Measurements from ENCODE around the gene SRP14.

Gene SRP14

GRCh38 chr15:39990706-39991105, 48.3 kb downstream of the SRP14 start:
- no peak overlapping the region for H3K9ac ChIP-seq (ENCODE audit: low read length in 5 of 5)
- H3K9me3 ChIP-seq (ENCODE audit: control insufficient read depth in 5 of 5, low read length in 5 of 5): no peaks in the 10 kb centered on the region
- H3K27ac ChIP-seq (ENCODE audit: low read depth, low read length): no peak overlapping the region
- H3K4me3 ChIP-seq (ENCODE audit: low read depth in 1 of 5, low read length in 5 of 5): no peak overlapping the region
- no peaks in the 10 kb centered on the region for H3K4me1 ChIP-seq (ENCODE audit: control insufficient read depth in 5 of 5, insufficient read depth in 5 of 5, low read length in 5 of 5)
- H3K27me3 ChIP-seq (ENCODE audit: control insufficient read depth in 5 of 5, insufficient read depth in 4 of 5, low read length in 5 of 5): no peaks in the 10 kb centered on the region
- H3K36me3 ChIP-seq (ENCODE audit: control insufficient read depth in 5 of 5, insufficient read depth in 5 of 5, low read length in 5 of 5): peaks cover 49 to 93% (median 83%) of the 10 kb centered on the region in 5 donors

DNA sequence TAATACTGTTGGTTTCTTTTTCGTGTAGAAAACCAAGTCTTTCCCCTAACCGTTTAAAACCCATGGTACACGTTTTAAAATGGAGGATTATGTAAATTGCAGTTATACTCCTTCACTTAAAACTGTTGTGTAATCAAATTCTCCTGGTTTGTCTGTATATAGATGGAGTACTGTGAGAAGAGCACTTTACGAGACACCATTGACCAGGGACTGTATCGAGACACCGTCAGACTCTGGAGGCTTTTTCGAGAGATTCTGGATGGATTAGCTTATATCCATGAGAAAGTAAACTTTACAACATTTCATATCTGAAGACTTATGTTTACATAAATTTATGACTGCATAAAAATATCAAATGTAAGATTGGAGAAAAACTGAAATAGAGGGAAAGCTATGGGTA, 51.2 kb downstream of the SRP14 start:
- H3K4me3 ChIP-seq (ENCODE audit: low read depth in 1 of 5, low read length in 5 of 5): no peak overlapping the region
- peaks cover 44 to 69% (median 66%) of the 10 kb centered on the region in 5 donors for H3K36me3 ChIP-seq (ENCODE audit: control insufficient read depth in 5 of 5, insufficient read depth in 5 of 5, low read length in 5 of 5)
- H3K27ac ChIP-seq (ENCODE audit: low read depth, low read length): no peak overlapping the region
- no peaks in the 10 kb centered on the region for H3K9me3 ChIP-seq (ENCODE audit: control insufficient read depth in 5 of 5, low read length in 5 of 5)
- H3K27me3 ChIP-seq (ENCODE audit: control insufficient read depth in 5 of 5, insufficient read depth in 4 of 5, low read length in 5 of 5): no peaks in the 10 kb centered on the region
- H3K9ac ChIP-seq (ENCODE audit: low read length in 5 of 5): no peak overlapping the region
- no peaks in the 10 kb centered on the region for H3K4me1 ChIP-seq (ENCODE audit: control insufficient read depth in 5 of 5, insufficient read depth in 5 of 5, low read length in 5 of 5)

Data from subcutaneous abdominal adipose tissue (tissue), 5 donors.